HG02840 (cell line): ENCODE data around the gene F2R.

Experiments used
- ATAC-seq: cut with Tn5 transposase; IDR thresholded peaks from one replicate; pipeline ENCODE4 v1.9.1; 2021; ENCODE audit warnings: mild to moderate bottlenecking, moderate library complexity, moderate number of reproducible peaks; ENCODE audit not compliant: unreplicated experiment, low FRiP score

F2R gene

GRCh38 chr5:76690037-76690679 is 25.8 kb upstream of the F2R start:
- ATAC-seq = no peak

DNA sequence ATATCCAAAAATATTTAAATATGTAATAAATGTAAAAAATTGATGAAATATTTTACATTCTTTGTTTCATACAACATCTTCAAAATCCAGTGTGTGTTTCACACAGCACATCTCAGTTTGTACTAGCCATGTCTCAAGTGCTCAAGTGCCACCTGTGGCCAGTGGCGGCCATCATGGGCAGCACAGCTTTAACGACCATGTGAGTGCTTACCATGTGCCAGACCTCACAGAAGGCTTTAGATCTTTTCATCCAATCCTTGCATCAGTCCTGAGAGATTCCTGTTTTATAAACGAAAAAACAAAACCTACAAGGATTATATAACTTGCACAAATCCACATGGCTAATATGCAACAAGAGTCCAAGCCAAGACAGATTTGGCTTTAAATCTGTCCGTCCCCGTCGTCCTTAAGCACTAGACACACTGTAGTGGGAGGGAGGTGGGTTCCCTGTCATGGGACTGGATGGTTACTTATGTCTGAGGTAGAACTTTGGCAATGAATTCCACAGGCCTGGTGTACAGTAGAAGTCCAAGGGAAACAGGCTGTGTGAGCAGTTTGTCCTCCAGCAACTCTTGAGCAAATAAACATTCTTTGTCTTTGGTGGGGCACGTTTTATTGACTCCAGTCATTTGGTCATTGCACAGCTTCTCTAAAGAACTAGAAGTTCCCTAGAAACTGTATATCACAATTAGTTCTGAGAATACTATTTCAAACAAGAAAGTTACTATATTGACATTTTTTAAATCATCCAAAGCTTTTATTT is 25.0 kb upstream of the F2R start:
- no peak for ATAC-seq

DNA sequence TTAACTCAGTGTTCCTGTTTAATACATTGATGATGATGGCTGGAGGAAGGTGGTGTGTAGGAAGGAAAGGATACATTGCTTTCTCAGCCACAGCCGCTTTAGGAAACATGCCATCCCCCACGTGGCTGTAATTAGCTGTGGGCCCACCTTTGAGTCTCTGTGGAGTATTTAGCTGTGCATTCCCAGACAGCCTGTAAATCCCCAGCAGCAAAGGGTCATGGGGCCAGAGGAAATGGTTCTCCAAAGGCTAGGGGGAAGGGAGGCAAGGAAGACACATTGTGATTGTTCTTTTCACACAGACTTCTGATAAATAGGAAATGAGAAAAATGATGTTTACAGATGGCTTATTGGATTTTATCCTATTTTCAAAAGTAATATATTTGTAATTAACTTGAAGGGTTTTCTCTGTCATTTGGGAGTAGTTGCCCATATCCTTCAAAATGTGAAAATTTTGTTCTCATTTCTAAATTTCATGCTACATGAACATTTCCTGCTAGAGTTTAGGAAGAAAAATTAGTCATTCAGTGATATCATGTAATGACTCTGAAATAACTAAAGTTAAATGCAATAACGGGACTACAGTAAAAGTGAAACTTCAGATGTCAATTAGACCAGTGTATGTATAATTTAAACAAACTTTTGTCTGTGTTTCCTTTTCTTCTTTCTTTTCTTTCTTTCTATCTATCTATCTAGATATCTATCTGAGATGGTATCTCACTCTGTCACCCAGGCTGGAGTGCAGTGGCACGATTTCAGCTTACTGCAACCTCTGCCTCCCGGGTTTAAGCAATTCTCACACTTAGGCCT is 24.3 kb upstream of the F2R start:
- no peak for ATAC-seq

DNA sequence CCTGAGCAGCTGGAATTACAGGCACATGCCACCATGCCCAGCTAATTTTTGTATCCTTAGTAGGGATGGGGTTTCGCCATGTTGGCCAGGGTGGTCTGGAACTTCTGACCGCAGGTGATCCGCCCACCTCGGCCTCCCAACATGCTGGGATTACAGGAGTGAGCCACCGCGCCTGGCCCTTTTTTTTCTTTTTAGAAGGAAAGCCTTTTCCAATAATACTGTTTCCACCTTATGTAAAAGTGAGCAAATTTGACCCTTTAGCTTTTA is 23.7 kb upstream of the F2R start:
- ATAC-seq = no peak

DNA sequence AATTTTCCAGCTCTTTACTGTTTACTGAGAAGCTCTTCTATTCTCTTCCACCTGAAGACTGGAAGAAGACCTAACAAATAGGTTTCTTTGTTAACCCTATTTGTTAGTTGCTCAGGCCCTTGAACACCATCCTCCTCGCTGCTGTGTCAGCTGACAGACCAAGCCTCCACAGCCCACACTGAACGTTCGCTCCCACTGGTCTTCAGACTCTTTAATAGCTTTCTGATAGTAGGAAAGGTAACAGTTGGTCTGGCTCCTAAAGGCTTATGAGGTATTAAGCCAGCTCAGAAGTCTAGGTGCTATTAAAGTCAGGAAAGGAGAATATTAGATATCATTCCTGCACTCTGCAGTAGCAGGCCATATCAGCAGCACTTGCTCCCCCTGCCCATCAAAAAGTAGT is 23.3 kb upstream of the F2R start:
- no peak for ATAC-seq

- no peak for ATAC-seq
Measured at GRCh38 chr5:76693141-76693540, 22.8 kb upstream of the F2R start.

GRCh38 chr5:76694317-76694716 is 21.6 kb upstream of the F2R start:
- no peak for ATAC-seq

GRCh38 chr5:76695346-76695745 is 20.6 kb upstream of the F2R start:
- no peak for ATAC-seq

DNA sequence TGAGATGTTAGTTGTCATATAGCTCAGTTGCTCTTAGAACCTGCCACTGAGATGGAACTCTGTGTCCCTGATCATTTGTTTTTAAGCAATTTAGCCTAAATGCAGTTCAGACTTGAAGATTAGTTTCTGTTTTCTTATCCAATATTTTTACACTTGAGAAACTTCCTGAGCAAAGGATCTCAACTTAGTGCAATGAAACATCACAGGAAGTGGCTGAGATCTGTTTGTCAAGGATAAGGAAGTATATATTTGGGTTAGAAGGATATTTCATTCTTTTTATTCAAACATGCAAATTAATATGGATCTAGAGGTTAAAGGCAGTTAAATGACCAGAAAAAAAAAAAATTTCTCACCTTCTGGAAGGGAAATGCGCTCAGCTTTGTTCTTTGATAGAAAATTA is 19.7 kb upstream of the F2R start:
- no peak for ATAC-seq

DNA sequence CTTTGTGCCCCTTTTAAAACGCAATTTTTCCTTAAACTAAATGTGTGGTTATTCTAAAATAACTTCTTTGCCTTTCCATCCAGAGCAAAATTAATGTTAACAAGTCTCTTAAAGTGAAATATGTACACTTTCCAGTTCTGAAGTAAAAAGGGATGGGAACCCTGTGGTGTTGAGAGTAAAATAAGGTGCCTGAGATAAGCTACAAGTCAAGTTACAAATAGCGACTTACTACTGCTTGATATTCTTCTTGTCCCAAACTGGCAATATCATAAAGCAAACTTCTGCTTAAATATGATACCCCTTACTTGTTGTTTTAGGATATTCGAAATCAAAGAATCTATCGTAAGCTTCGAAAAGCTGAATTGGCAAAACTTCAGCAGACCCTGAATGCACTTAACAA is 18.3 kb upstream of the F2R start:
- ATAC-seq = no peak

GRCh38 chr5:76700571-76700970 is 15.4 kb upstream of the F2R start:
- no peak for ATAC-seq

DNA sequence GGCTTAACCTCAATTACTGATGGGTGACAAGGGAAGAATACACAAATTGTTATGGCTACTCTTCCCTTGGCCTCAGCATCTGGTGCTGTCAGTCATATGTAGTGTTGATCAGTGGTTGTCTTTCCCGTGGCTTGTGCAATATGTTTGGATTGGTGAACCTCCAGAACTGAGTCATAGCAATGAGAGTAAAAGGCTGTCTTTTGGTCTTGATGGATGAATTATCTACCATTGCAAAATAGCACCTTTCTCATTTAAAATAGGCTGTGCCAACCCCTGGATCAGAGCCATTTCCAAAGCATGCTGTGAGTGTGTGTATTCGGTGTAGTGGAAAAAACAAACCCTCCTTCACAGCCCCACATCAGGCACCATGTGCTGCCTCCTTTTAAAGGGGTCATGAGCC is 14.6 kb upstream of the F2R start:
- no peak for ATAC-seq

GRCh38 chr5:76703707-76704106 is 12.2 kb upstream of the F2R start:
- no peak for ATAC-seq

- no peak for ATAC-seq
Measured at GRCh38 chr5:76704131-76704663, 11.7 kb upstream of the F2R start.

DNA sequence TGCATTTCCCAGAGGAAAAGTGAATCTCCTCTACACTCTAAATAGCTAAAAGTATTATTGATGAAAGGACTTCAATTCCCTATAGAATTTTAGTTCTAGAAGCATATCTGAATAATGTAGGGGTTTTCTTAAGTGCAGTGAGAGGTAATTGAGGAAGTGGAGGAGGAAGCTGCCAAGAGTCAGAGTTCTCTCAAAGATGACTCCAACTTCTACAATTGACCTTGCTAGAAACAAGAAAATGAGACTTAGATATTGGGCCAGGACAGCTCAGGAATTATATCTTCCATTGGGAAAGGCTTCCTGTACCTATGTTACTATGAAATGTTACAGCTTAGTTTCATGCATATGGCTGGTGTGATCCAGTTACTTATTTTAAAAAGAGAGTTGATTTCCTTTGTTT is 10.4 kb upstream of the F2R start:
- ATAC-seq = no peak

DNA sequence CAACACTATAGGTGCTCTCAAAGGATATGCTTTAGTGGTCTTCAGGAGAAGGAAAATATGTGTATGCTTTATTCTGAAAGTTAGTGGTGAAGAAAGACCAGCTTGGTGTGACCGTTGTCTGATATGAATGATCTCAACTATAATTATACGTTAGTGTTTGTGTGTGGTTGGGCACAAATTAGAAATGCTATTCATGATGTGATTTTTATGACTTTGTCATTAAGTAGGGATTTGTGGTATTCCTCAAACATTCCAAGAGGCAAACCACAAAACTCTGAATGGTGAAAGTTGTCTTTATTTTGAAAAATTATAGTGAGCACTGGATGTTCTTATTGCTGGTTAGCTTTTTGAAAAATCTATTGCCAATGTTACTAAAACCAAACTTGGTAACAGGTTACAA is 6.2 kb upstream of the F2R start:
- ATAC-seq = no peak

- no peak for ATAC-seq
Measured at GRCh38 chr5:76710991-76711390, 4.9 kb upstream of the F2R start.

- ATAC-seq = no peak
Measured at GRCh38 chr5:76714751-76715485, 1.0 kb upstream of the F2R start.

GRCh38 chr5:76715486-76715735 is 515 bp upstream of the F2R start:
- ATAC-seq = no peak

DNA sequence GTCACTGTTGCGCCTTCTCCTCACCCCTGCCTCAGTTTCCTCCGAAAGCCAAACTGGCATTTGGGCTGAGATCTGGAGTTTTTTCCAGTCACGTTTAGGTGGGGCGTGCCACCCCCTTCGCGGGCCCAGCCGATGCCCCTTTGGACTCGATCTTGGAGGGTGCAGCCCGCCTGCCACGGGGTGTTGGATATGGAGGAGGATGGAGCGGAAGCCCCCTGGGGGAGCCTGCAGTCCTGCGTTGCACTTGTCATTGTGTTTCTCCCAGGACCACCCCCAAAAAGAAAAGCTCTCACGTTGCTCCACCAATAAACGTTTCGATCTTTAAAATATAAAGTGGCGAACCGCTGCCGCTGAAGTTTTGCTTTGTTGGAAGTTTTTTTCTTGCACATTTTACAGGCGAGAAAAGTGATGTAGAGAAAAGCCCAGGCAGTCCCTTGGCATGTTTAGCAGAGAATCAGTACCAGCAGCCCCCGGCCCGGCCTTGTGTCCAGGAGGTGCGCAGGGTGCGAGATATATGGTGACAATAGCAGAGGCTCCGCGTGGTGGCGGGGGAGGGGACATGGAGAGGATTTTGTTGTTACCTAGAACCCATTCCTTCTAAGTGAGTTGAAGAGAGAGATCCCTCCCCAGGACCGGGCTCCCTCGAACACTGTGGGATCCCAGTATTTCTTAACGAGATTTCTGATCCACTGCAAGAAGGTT is 681 bp downstream of the F2R start:
- no peak for ATAC-seq
